Germinal center (tissue), 1 donor: Measurements from ENCODE around the gene NCEH1.
A peak's percentile ranks its signal among the peaks of the same experiment; 100 is the strongest.
"Not testable (repeated sequence)": the region's sequence is repeated elsewhere in the genome, so short reads cannot be mapped to it uniquely, and the experiment has no call there.

Source experiments
- DNase-seq: peaks from one replicate; pipeline ENCODE4 v3.0.0; 2012; ENCODE audit warnings: mixed read lengths, low spot score

The NCEH1 gene

DNA sequence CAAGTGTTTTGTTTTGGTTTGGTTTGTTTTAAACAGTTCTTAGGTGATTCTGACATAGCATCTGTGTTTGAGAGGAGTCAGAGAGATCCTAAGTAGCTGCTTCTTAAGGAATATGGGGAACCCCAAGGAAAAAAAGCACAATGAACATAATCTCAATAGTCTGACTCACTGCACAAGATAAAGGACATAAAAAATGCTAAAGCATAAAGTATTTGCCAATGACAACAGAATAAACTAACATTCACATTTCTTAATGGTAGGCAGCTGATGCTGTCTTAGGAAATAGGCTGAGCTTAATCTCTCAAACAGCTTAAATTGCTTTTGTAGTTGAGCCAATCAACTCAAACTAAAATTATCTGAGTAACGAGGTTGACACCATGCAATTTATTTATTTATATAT is 2.9 kb downstream of the NCEH1 start:
- no peak for DNase-seq

DNA sequence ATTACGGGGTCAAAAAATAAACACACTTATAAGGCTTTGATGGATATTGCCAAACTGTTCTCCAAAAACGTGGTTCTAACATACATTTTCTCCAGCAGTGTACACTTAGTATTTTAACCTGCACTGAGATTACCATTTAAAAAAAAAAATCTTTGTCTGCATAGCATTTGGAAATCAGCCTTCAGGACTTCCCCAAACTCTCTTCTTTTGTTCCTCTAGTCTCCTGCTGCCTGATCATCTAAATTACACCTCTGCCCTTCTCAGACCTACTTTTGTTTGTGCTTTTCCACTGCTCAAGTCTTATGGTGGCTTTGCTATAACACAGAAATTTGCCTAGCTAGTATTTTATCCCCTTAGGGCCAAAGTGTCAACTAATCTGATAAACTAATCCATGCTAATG is 3.8 kb downstream of the NCEH1 start:
- DNase-seq: no peak

DNA sequence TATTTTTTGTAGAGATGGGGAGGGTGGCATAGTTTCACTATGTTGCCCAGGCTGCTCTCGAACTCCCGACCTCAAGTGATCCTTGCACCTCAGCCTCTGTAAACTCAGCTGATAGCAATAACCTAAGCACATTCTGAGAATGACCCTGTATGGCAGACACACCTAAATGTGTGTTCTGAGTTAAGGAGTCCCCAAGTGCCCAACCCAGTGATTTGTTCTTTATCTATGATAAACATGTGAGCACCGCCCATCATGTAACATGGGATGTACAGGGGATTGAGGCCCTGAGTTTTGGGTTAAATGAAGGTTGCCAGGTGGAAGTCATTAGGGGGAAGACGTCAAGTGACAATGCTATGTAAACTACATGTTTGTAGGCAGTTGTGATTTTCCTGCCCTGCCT is 5.7 kb downstream of the NCEH1 start:
- DNase-seq: no peak

DNA sequence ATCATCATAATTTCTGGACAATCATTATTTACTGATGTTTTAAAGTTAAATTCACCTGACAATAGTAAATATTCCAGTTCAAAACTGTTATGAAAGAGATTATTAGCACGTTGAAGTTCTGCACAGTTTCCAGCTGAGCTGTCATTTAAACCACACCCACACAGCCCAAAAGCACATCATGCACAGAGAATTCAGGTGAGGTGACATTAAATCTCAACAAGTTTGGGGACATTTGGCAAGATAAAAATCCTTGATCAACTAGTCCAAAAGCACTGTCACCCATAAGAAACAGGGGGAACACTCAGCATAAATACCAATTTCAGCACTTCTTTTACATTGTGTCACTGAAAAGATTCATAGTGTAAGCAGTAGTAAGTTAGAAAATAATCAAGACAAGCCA is 6.9 kb downstream of the NCEH1 start:
- DNase-seq: no peak

DNA sequence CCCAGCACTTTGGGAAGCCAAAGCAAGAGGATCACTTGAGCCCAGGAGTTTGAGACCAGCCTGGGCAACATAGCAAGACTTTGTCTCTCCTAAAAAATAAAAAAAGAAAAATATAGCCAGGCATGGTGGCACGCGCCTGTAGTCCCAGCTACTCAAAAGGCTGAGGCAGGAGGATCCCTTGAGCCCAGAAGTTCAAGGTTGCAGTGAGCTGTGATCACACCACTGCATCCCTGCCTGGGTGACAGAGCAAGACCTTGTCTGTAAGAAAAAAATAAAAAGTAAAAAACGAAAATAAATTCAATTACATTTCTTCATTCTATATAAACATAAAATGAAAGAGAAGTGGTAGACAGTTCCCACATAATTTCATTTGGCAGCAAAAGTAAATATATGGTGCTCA is 8.1 kb downstream of the NCEH1 start:
- not testable (repeated sequence) for DNase-seq

DNA sequence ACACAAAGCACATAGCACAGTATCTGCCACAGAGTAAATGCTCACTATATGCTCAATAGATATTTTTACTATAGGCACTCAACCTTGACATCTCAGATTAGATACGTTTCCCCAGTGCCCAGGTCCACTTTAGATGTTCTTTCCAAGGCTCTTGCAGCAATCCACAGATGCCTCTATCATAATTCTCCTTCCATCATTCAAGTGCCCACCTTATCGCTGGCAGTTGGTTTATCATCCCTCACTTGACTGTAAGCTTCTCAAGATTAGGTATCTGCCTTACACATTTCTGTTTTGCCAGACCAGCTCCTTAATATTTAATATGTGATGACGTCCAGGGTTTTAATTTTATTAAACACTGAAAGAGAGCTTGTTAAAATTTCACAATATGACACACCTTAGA is 8.6 kb downstream of the NCEH1 start:
- no peak for DNase-seq

DNA sequence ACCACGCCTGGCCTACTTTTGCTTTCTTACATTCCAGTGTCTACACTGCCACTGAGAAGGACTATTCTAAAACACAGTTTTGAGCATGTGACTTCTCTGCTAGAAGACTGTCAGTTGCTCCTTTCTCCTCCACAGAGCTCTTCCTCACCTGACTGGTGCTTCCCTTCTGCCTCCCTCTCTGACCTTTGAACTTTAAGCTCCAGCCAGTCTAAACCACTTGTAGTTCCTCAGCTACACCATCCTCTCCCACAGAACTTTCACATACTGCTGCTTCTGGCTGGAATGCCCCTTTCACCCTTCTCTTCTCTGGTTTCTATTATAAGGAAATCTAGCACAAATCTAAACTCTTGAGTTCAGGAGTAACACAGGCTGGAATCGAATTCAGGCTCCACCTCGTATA is 9.1 kb downstream of the NCEH1 start:
- DNase-seq: no peak

DNA sequence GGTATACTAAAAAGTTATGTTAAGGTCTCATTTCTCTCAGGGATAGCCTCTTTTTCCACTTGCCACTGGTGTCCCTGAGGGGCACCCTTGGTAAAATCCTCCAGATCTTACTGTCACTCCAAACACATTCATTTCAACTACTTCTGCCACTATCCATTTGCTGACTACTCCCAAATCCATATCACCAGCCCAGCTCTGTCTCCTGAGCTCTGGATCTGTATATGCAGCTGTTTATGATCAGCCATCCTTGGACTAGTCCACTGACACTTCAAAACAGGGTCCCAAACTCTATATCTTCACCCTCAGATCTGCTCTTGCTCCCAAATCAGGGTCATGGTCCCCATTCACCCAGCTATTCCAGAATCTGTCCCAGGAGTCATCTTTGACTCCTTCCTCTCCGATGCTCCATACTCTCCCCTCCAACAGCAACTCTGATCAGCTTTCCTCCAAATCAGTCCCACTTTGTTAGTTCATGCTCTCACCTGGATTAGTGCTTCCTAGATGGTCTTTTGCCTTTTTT is 9.9 kb downstream of the NCEH1 start:
- no peak for DNase-seq

DNA sequence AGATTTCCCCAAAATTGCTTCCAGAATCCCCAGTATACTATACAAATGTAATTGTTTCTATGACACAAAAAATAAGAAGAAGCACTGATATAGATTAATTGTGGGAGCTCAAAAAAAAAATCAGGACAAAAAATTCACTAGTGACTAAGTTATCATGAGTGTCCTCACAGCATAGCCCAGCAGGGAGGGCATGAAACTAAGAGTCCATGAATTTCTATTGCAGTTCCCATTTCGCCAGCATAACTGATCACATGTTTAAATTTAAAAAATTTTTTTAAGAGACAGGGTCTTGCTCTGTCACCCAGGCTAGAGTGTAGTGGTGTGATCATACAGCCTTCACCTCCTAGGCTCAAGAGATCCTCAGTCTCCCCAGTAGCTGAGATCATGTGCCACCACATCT is 10.6 kb downstream of the NCEH1 start:
- DNase-seq: no peak

DNA sequence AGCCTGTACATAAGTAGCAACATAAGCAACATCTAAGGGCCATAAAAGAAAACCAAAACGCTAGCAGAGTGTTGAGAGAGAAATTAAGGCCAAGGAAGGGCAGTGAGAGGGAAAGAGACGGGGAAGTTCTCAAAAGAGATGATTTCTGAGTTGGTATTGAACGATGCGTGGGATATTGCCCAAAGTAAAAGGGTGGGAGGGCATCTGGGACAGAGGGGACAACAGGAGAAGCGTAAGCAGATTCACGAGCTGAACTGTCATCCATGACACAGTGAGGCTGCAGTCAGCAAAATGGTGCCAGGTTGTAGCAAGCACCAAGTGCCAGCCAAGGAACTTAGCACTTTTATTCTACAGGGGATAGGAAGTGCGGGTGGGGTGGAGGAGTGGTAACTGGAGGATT is 11.8 kb downstream of the NCEH1 start:
- no peak for DNase-seq

DNA sequence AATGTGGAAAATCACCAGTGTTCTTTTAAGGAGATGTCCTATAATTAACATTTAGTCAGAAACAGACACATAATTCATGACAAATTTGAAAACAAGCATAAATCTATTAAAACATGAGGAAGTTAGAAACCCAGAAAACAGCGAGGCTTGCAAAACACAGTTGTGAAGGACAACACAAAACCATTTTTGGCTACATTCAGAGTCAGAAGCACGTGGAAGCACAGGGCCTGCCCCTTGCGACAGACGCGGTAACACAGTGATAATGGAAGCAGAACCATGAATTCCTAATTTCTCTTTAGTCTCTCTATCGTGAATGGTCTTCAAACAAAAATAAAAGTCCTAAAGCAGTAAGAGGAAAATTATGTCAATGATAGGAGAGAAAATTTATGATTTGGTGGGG is 12.2 kb downstream of the NCEH1 start:
- DNase-seq: no peak

DNA sequence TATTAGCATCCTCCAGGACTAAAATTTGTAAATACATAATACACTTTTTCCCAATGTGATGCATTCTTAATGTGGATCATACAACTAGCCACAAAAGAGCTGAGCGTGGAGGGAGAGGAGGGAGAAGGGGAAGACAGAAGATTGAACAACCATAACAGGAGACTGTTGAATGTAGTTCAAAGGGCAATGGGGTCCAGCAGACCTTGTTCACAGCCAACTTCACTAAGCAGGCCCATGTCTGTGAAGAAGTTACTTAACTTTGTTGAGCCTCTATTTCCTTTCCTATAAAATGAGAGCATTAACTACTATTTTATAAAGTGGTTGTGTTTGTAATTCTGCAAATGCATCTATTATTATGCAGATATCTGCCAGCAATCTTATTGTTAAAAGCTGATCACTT is 13.3 kb downstream of the NCEH1 start:
- DNase-seq: no peak

DNA sequence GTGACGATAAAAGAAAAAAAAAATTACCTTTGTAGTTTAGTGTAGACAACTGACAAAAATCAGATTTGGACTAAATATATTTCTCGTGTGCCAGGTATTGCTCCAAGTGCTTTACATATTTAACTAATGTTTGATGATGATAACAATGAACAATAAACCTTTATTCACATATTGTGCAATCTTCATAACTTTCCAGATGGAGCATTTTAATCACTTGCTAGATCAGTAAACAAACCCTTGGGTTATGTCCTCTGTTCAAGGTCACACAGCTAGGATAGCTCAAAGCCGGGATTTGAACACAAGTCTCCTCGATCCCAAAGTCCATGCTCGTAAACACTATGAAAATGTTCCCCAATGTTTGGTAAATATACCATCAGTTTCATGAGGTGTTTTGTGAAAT is 14.5 kb downstream of the NCEH1 start:
- no peak for DNase-seq

DNA sequence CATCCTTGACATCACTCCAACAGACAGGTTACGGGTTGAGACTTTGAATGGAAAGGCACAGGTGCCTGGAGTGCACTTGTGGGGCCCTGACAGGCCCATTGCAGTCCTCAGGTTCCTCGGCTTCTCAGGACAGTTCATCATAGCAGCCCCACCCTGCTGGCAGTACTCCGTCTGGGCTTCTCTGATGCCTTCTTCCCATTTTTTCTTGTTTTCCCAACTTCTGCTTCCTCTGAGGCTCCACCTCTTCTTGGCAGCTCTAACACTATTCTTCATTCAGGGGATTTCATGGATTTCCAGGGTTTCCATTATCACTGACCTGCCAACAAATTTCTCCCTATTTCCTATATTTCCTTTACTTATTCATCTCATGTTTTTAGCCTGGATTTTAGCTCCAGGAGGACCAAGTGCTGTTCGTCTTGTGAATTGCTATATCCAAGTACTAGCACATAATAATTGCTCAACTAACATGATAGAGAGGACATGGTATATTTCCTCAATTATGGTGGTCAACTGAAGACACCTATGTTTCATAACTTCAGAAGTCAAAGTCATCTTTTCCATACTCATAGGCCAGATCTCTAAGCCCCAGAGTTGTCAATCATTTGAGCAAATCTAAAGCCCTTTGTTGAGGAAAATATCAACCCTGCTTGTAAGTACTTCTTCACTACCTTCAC is 16.2 kb downstream of the NCEH1 start:
- DNase-seq: no peak

DNA sequence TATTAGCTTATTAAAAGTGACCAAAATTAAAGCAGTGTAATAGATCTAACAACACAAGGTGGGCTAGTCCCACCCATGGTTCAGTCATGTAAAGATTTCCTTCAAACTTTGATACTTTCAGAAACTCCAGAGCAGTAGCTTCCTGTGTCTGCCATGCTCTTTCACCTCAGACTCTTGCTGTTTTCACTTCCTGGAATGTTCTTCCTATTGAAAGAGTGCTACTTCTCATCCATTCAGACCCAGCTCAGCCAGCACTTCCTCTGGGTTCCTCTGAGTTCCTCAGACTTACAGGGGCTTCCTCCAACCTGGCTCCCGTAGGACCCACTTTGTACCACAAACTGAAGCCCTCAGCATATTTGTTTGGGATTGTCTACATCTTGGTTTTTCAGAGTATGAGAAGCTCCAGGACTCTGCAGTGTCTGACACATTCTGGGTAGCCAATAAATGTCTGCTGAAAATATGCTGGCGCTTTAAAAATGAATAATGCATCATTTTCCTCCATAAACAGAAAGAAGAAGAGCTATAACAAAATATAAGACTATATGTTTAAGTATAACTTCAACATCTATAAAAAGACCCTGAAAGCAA is 18.0 kb downstream of the NCEH1 start:
- DNase-seq: peak; percentile 6

DNA sequence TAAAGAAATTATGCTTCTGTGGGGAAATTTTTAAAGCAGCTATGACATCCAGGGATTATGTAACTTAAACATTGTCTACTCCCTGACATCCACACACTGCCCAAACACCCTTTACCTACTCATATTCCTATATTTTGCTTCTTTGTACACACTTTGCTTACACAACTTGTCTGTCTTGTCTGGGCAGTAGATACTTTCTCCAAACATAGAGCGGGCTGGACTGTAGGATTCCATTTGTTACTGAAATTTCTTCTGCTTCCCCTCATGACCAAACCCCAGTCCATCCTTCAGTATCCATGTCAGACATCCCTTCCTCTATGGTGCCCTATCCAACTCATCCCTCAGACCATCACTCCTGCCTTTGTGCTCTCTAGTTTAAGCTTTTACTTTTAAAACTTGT is 19.9 kb downstream of the NCEH1 start:
- no peak for DNase-seq

DNA sequence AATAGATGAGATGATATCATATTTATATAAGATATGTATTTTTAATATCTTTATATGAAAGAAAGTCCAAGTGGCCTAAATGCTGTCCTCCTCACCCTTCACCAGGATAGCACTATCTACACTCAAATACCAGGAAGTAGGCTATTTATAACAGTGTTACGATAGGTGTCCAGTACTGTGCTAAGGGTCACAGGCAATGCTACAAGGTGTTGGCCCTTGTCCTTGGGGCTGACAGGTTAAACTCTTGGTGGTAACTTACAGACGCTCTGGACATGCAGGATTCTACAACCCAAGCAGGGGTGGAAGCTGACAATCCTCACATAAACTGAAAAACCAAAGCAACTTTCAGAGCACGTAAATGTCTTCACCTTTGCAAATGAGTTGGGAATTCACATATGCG is 22.3 kb downstream of the NCEH1 start:
- DNase-seq: no peak

DNA sequence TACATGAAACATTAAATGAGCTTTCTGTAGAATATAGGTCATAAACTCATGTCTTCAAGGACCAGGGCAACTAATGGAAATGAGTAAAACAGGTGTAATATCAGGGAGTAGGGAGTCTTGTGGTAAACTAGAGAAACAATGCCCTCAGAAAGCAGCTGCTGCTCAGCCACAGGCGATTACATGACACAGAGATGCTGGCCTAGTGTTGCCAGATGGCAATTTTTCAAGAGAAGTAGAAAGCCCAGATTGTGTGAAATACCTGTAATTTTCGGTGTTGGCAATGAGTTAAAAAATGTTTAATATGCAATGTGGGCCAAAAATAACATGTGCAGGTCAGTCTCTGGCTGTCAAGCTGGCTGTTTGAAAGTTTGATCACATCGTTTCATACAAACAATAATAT is 23.4 kb downstream of the NCEH1 start:
- no peak for DNase-seq

DNA sequence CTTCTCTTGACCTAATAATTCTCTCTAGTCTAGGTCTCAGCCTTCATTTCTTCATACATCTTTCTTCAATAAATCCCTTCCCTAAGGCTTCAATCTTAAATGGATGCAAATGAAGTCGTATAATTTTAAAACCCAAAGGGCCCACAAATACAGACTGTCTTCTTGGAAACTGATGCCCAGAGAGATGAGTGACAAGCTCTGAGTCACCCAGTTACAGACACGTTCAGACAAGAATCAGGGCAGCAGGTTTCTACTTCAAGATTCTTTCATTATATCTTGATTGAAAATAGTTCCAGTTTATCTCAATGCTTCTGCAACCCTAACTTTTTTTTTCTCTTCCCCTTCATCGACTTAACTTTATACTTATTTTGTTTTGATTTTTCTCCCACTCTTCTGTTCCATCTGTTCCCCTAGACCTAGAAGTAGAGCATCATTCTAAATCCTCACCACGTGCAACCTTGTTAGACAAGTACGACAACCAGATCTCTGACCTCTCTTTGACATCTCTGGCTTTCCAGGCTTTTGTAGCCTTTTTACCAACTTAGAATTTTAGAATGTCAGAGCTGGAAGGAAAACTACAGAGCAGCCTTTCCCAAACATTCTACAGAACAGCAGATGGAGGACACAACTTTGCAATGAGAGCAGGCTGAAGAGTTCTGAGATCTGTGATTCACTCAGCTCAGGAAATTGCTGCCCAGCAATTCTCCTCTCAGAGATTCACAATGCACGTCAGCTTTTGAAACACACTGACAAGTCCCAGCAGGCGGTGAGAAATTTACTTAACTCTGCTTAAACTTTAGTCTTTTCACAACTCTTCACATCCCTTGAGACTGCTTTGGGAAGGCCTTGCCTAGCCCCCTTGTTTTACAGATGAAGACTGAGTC is 25.3 kb downstream of the NCEH1 start:
- no peak for DNase-seq

DNA sequence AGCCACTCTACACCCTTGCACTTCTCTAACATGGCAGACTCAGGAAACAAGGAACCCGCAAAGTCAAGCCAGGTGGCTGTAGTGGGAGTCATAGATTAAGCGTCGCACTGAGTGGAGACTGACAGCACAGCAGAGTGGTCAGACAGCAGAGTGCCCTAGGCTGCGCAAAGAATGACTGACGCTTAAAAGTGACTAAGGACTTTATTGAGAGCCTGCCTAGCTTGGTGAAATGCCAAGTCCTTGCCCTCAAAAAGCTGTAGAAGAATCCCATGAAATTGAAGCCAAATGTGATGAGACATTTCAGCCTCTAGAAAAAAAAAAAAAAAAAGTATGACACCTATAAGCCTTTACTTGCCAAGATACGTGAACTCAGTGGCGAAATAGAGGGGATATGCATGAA is 30.2 kb downstream of the NCEH1 start:
- DNase-seq: no peak

DNA sequence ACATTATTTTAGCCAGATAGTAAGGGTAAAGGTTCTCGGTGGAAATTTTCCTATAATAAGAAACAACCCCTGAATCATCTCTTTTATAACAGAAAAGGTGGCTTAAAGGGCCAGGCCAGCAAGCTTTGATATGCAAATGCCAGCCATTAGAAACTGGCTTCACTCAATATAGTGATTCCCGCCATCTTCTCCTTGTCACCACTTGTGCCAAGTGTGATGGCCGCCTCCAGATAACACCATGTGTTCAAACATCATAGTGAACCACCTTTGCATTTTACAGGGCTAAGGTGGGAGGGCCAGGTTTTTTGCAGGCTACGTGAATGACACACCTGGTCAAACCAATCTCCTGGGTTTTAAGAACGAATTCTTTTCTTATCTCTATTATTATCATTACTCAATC is 31.3 kb downstream of the NCEH1 start:
- no peak for DNase-seq

DNA sequence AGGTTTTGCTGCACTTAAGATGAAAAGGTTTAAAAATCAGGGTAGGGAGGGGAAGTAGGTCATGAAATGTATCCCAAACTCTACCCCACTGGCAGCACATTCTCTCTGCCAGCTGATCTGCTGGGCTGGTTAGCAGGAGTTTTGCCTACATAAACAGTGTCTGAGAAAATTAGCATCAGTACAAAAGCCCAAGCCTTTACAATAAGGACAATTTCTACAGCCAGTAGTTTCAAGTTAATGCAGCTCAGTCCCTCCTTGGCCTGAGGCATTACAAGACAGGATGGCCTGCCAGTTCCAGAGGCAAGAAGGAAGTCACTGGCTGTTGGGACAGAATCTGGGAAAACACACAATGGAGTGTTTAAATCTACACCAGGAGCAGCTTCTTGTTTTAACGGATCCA is 32.8 kb downstream of the NCEH1 start:
- no peak for DNase-seq
